ENCODE results near the gene ACTL7B. TPM values are rescaled to one million over a fixed set of nuclear protein-coding genes. Genes with fewer than 3 reads are reported as not detected.

Gene ACTL7B
- total and polyA plus RNA-seq, 10 of the 15 experiments (the other 5 are each of a cell fraction or from before 2014, with no cell fraction given), result not detected

DNA sequence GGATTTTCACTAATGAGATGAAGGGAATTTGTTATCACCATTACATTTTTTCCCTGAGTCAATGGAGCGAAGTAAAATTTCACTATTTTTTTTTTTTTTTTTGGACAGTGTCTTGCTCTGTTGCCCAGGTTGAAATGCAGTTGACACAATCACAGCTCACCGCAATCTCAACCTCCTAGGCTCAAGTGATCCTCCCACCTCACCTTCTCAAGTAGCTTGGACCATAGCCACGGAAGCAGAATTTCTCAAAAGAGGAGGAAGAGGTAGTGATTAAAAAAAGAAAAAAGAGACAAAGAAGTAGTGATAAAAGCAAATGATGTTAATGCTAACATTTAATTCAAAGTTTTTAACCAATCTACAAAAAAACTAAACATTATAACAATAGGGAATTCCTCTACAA lies 48.4 kb upstream of the ACTL7B start (continued):
- TF ChIP-seq, protein P1, sequence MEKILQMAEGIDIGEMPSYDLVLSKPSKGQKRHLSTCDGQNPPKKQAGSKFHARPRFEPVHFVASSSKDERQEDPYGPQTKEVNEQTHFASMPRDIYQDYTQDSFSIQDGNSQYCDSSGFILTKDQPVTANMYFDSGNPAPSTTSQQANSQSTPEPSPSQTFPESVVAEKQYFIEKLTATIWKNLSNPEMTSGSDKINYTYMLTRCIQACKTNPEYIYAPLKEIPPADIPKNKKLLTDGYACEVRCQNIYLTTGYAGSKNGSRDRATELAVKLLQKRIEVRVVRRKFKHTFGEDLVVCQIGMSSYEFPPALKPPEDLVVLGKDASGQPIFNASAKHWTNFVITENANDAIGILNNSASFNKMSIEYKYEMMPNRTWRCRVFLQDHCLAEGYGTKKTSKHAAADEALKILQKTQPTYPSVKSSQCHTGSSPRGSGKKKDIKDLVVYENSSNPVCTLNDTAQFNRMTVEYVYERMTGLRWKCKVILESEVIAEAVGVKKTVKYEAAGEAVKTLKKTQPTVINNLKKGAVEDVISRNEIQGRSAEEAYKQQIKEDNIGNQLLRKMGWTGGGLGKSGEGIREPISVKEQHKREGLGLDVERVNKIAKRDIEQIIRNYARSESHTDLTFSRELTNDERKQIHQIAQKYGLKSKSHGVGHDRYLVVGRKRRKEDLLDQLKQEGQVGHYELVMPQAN (conservative IDR thresholded peaks at IDR 0.05), result no peak

DNA sequence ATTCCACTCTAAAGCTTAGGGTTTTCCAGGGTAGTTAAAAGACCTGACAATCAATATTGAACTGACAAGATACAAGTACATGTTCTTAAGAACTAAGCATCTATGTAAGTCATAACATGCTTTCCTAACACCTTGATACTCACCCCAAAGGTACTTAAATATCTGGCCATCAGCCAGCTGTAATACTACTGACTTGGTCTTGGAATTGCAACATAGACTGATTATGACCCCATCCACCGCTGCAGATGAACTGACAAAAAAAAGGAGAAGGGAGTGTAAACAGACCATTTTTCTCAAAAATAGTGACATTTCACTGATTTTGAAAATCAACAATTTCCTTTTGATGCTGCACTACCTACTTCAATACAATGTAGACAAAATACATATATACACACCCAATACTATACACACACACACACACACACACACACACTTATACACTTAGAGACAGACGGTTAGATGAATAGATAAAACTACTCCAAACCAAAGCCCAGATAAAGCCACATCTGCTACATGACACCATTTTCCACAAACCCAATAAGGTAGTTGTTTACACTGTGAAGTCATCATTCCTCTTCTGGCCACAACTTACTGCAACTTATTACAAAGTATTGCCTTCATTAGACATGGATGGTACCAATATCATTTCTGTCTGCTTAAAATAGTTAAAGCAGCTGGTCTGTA lies 47.8 kb upstream of the ACTL7B start:
- H3K79me2 ChIP-seq (ENCODE audit: control insufficient read depth, insufficient read depth, low read length), result no peaks in the 10 kb centered on the region
- in situ Hi-C loops (cut with MboI), result no loop called here
- H3K9ac ChIP-seq (ENCODE audit: control insufficient read depth, insufficient read depth, low read length), result no peak overlapping the region
- no peak overlapping the region for H2AFZ ChIP-seq (ENCODE audit: control insufficient read depth, low read depth, low read length)
- no peaks in the 10 kb centered on the region for H3K4me1 ChIP-seq (ENCODE audit: control insufficient read depth, insufficient read depth, low read length)
- DNase-seq (ENCODE audit: low read depth, low spot score), result no peak
- FAIRE-seq, result no peak
- no TSS peak for BruUV-seq (replicated peaks)
- intact Hi-C loops (cut with micrococcal nuclease; ENCODE audit: unreplicated experiment), result no loop called here
- no peaks in the 10 kb centered on the region for H3K9me3 ChIP-seq (replicated peaks; ENCODE audit: control insufficient read depth, insufficient read depth, low read length)
- ChIA-PET POLR2A (no interaction called here), RAD21 (ENCODE audit: unreplicated experiment) (no interaction called here), SMC1A (ENCODE audit: uncharacterized antibody, unreplicated experiment) (no interaction called here), CTCF (no interaction called here)
- no peak overlapping the region for H3K4me2 ChIP-seq (ENCODE audit: control insufficient read depth, insufficient read depth)
- ATAC-seq, result no peak
- peaks cover 2 to 10% of the 10 kb centered on the region in 2 experiments for H3K36me3 ChIP-seq (ENCODE audit: control insufficient read depth in 2 of 2, insufficient read depth in 2 of 2, low read length in 1 of 2)
- WGBS (ENCODE audit: insufficient coverage, insufficient replicate concordance, low lambda C conversion rate, missing lambda C conversion rate), result 75% methylated on average over 2 of the region's 2 CpGs
- no peak overlapping the region for H3K27ac ChIP-seq (ENCODE audit: control insufficient read depth, insufficient read depth)
- no peaks in the 10 kb centered on the region for H3K27me3 ChIP-seq (replicated peaks in 1 of 2; ENCODE audit: control insufficient read depth in 2 of 2, insufficient read depth in 2 of 2, low read length in 1 of 2)
- H4K20me1 ChIP-seq (ENCODE audit: control insufficient read depth, insufficient read depth), result no peaks in the 10 kb centered on the region
- no peak for TF ChIP-seq NFYA (IDR thresholded peaks at IDR 0.05; ENCODE audit: borderline replicate concordance, low read depth, low read length)
- no peak overlapping the region for H3K4me3 ChIP-seq

DNA sequence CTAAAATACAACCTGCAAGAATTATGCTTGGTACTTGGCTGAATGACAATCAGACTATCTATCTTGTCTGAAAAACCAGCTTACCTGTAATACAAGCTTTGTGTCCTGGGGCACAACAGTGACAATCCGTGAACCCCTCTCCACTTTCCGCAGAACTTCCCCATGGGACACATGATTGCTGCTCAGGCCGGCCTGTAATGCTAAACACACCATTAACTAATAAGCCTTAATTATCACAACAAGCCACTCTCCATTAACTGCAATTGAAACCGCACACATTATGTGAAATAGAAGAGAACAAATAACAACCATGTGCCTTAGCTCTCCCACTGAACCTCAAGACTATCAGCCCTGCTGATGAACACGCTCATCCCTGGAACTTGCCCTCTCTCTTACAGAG lies 44.4 kb upstream of the ACTL7B start:
- CTCF ChIA-PET, result interaction anchor here (0.6 to 1.0 kb wide), 3 partner anchors 11 to 174 kb away, joined by 3 read pairs; no protein-coding TSS in a partner anchor
- Histone ChIP-seq H3K36me3 (ENCODE audit: control insufficient read depth in 2 of 2, insufficient read depth in 2 of 2, low read length in 1 of 2) (peaks cover 4 to 5% of the 10 kb centered on the region in 2 experiments), H4K20me1 (ENCODE audit: control insufficient read depth, insufficient read depth) (no peaks in the 10 kb centered on the region), H3K4me1 (ENCODE audit: control insufficient read depth, insufficient read depth, low read length) (no peaks in the 10 kb centered on the region), H3K4me2 (ENCODE audit: control insufficient read depth, insufficient read depth) (no peak overlapping the region), H3K79me2 (ENCODE audit: control insufficient read depth, insufficient read depth, low read length) (no peaks in the 10 kb centered on the region), H3K4me3 (no peak overlapping the region), H2AFZ (ENCODE audit: control insufficient read depth, low read depth, low read length) (no peak overlapping the region), H3K27ac (ENCODE audit: control insufficient read depth, insufficient read depth) (no peak overlapping the region), H3K27me3 (replicated peaks in 1 of 2; ENCODE audit: control insufficient read depth in 2 of 2, insufficient read depth in 2 of 2, low read length in 1 of 2) (no peaks in the 10 kb centered on the region), H3K9ac (ENCODE audit: control insufficient read depth, insufficient read depth, low read length) (no peak overlapping the region), H3K9me3 (replicated peaks; ENCODE audit: control insufficient read depth, insufficient read depth, low read length) (no peaks in the 10 kb centered on the region)
- POLR2A ChIA-PET, result no interaction called here
- in situ Hi-C loops (cut with MboI) (no loop called here), intact Hi-C loops (cut with micrococcal nuclease; ENCODE audit: unreplicated experiment) (no loop called here)
- no TSS peak for BruUV-seq (replicated peaks)
- RAD21 ChIA-PET (ENCODE audit: unreplicated experiment), result no interaction called here
- FAIRE-seq (no peak), ATAC-seq (no peak), DNase-seq (ENCODE audit: low read depth, low spot score) (no peak)
- WGBS (ENCODE audit: insufficient coverage, insufficient replicate concordance, low lambda C conversion rate, missing lambda C conversion rate), result 94% methylated on average over 5 of the region's 5 CpGs
- SMC1A ChIA-PET (ENCODE audit: uncharacterized antibody, unreplicated experiment), result interaction anchor here (0.7 to 1.0 kb wide), 2 partner anchors 54 to 514 kb away, joined by 3 read pairs; no protein-coding TSS in a partner anchor
- TF ChIP-seq, protein P2, sequence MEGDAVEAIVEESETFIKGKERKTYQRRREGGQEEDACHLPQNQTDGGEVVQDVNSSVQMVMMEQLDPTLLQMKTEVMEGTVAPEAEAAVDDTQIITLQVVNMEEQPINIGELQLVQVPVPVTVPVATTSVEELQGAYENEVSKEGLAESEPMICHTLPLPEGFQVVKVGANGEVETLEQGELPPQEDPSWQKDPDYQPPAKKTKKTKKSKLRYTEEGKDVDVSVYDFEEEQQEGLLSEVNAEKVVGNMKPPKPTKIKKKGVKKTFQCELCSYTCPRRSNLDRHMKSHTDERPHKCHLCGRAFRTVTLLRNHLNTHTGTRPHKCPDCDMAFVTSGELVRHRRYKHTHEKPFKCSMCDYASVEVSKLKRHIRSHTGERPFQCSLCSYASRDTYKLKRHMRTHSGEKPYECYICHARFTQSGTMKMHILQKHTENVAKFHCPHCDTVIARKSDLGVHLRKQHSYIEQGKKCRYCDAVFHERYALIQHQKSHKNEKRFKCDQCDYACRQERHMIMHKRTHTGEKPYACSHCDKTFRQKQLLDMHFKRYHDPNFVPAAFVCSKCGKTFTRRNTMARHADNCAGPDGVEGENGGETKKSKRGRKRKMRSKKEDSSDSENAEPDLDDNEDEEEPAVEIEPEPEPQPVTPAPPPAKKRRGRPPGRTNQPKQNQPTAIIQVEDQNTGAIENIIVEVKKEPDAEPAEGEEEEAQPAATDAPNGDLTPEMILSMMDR (IDR thresholded peaks at IDR 0.05 in 2 of 3, conservative IDR thresholded peaks at IDR 0.05 in 1 of 3; ENCODE audit: control insufficient read depth in 2 of 3, extremely low read depth in 1 of 3, insufficient read depth in 1 of 3, low read depth in 3 of 3, low read length in 3 of 3), result no peak
- TF ChIP-seq, protein P3, sequence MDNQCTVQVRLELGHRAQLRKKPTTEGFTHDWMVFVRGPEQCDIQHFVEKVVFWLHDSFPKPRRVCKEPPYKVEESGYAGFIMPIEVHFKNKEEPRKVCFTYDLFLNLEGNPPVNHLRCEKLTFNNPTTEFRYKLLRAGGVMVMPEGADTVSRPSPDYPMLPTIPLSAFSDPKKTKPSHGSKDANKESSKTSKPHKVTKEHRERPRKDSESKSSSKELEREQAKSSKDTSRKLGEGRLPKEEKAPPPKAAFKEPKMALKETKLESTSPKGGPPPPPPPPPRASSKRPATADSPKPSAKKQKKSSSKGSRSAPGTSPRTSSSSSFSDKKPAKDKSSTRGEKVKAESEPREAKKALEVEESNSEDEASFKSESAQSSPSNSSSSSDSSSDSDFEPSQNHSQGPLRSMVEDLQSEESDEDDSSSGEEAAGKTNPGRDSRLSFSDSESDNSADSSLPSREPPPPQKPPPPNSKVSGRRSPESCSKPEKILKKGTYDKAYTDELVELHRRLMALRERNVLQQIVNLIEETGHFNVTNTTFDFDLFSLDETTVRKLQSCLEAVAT (IDR thresholded peaks at IDR 0.05), result no peak
- TF ChIP-seq, protein P4, sequence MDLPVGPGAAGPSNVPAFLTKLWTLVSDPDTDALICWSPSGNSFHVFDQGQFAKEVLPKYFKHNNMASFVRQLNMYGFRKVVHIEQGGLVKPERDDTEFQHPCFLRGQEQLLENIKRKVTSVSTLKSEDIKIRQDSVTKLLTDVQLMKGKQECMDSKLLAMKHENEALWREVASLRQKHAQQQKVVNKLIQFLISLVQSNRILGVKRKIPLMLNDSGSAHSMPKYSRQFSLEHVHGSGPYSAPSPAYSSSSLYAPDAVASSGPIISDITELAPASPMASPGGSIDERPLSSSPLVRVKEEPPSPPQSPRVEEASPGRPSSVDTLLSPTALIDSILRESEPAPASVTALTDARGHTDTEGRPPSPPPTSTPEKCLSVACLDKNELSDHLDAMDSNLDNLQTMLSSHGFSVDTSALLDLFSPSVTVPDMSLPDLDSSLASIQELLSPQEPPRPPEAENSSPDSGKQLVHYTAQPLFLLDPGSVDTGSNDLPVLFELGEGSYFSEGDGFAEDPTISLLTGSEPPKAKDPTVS (IDR thresholded peaks at IDR 0.05; ENCODE audit: low read depth, low read length), result no peak
- no peak for TF ChIP-seq NBN (IDR thresholded peaks at IDR 0.05)
- TF ChIP-seq GATAD2B (conservative IDR thresholded peaks at IDR 0.05; ENCODE audit: low read depth), result no peak
